CD4-positive, alpha-beta T cell treated with Interleukin-17A for 1 hour (primary cell): Measurements from ENCODE around the gene COL23A1.

Experiments
- DNase-seq: peaks from one replicate; pipeline ENCODE4 v3.0.0-alpha.2; 2020

The COL23A1 gene

GRCh38 chr5:178529080-178529479 lies 61.1 kb downstream of the COL23A1 start:
- no peak for DNase-seq

- no peak for DNase-seq
Observed at GRCh38 chr5:178527458-178528307, 62.5 kb downstream of the COL23A1 start.

GRCh38 chr5:178526773-178527457 lies 63.3 kb downstream of the COL23A1 start:
- DNase-seq, result no peak

GRCh38 chr5:178525906-178526732 lies 64.1 kb downstream of the COL23A1 start:
- DNase-seq, result no peak

GRCh38 chr5:178524093-178524882 lies 65.9 kb downstream of the COL23A1 start:
- DNase-seq, result no peak

- no peak for DNase-seq
Observed at GRCh38 chr5:178522361-178522760, 67.8 kb downstream of the COL23A1 start.

- DNase-seq, result no peak
Observed at GRCh38 chr5:178520851-178521250, 69.3 kb downstream of the COL23A1 start.

GRCh38 chr5:178519804-178520203 lies 70.4 kb downstream of the COL23A1 start:
- DNase-seq, result no peak

GRCh38 chr5:178519155-178519554 lies 71.0 kb downstream of the COL23A1 start:
- no peak for DNase-seq

GRCh38 chr5:178516504-178517235 lies 73.5 kb downstream of the COL23A1 start:
- no peak for DNase-seq

- no peak for DNase-seq
Observed at GRCh38 chr5:178515776-178516503, 74.3 kb downstream of the COL23A1 start.

GRCh38 chr5:178514851-178515418 lies 75.3 kb downstream of the COL23A1 start:
- no peak for DNase-seq

- DNase-seq, result no peak
Observed at GRCh38 chr5:178511172-178511571, 79.0 kb downstream of the COL23A1 start.

GRCh38 chr5:178509491-178510057 lies 80.6 kb downstream of the COL23A1 start:
- DNase-seq, result no peak

- no peak for DNase-seq
Observed at GRCh38 chr5:178507151-178507932, 82.9 kb downstream of the COL23A1 start.

- no peak for DNase-seq
Observed at GRCh38 chr5:178505639-178506407, 84.4 kb downstream of the COL23A1 start.

GRCh38 chr5:178504340-178504960 lies 85.7 kb downstream of the COL23A1 start:
- no peak for DNase-seq

GRCh38 chr5:178502401-178503100 lies 87.6 kb downstream of the COL23A1 start:
- DNase-seq, result no peak
